ENCODE data around the gene PSRC1.

GRCh38 chr1:109307274-109308021 is 24.5 kb upstream of the PSRC1 start:
- TF ChIP-seq MAX (IDR thresholded peaks at IDR 0.05) (no peak), JUN (IDR thresholded peaks at IDR 0.05; ENCODE audit: low read depth, low read length) (no peak)
